Stimulated activated CD8-positive, alpha-beta memory T cell treated with anti-CD3 and anti-CD28 coated beads, Interleukin-15, amount 100 ng/mL, for 24 hours (primary cell): ENCODE measurements around the gene GPR82.
"Not testable (repeated sequence)": the region's sequence is repeated elsewhere in the genome, so short reads cannot be mapped to it uniquely, and the experiment has no call there.

ENCODE experiments used
- DNase-seq: peaks from one replicate; pipeline ENCODE4 v3.0.0-alpha.2; 2020; ENCODE audit warnings: low read depth

Gene GPR82

GRCh38 chrX:41719610-41720009 is 4.4 kb upstream of the GPR82 start:
- DNase-seq: not testable (repeated sequence)

- DNase-seq: no peak
Observed at GRCh38 chrX:41720125-41720779, 3.7 kb upstream of the GPR82 start.

GRCh38 chrX:41721590-41721989 is 2.4 kb upstream of the GPR82 start:
- DNase-seq: no peak

GRCh38 chrX:41722214-41722613 is 1.8 kb upstream of the GPR82 start:
- DNase-seq: no peak

GRCh38 chrX:41722816-41723618 is 964 bp upstream of the GPR82 start:
- no peak for DNase-seq

GRCh38 chrX:41728125-41728524 is 4.1 kb downstream of the GPR82 start:
- no peak for DNase-seq

GRCh38 chrX:41730081-41730480 is 6.1 kb downstream of the GPR82 start:
- DNase-seq: no peak

- DNase-seq: no peak
Observed at GRCh38 chrX:41732260-41732659, 8.3 kb downstream of the GPR82 start.

- no peak for DNase-seq
Observed at GRCh38 chrX:41733939-41734338, 10.0 kb downstream of the GPR82 start.

- DNase-seq: no peak
Observed at GRCh38 chrX:41734530-41734929, 10.5 kb downstream of the GPR82 start.

GRCh38 chrX:41737065-41737464 is 13.1 kb downstream of the GPR82 start:
- DNase-seq: no peak

GRCh38 chrX:41739871-41740270 is 15.9 kb downstream of the GPR82 start:
- DNase-seq: no peak

- no peak for DNase-seq
Observed at GRCh38 chrX:41750716-41751115, 26.7 kb downstream of the GPR82 start.

GRCh38 chrX:41758401-41758800 is 34.4 kb downstream of the GPR82 start:
- no peak for DNase-seq

GRCh38 chrX:41759817-41760216 is 35.8 kb downstream of the GPR82 start:
- DNase-seq: no peak

GRCh38 chrX:41761169-41761568 is 37.2 kb downstream of the GPR82 start:
- no peak for DNase-seq

GRCh38 chrX:41761702-41762101 is 37.7 kb downstream of the GPR82 start:
- no peak for DNase-seq

- no peak for DNase-seq
Observed at GRCh38 chrX:41779030-41779564, 55.1 kb downstream of the GPR82 start.
